GM12873 (cell line): Measurements from ENCODE around the gene LYST.

ENCODE experiments used
- TF ChIP-seq, protein P1 (sequence below): IDR thresholded peaks from 2 replicates; pipeline ENCODE4 v1.5.1; 2012; ENCODE audit warnings: low read depth, mild to moderate bottlenecking, moderate library complexity, low read length, control low read depth; ENCODE audit not compliant: insufficient read depth; ENCODE audit errors: missing control alignments

LYST gene

DNA sequence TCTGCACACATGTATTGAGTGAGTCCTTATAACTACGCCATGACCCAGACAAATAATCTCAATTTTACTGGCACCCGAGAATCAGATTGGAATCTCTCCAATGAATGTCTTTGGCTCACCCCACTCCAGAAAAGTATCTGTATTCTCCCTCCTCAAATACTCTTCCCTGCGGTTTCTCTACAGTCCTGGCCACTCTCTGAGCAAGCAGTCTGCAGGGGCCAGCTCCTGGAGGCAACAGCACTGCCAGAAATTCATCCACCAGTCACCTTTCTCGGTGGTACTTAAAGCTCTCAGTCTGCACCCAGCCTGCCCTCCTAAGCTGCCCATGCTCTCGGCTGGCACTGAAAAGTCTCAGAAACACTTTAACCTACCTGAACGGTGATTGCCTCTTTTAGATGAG lies 16.1 kb upstream of the LYST start:
- TF ChIP-seq, protein P1, sequence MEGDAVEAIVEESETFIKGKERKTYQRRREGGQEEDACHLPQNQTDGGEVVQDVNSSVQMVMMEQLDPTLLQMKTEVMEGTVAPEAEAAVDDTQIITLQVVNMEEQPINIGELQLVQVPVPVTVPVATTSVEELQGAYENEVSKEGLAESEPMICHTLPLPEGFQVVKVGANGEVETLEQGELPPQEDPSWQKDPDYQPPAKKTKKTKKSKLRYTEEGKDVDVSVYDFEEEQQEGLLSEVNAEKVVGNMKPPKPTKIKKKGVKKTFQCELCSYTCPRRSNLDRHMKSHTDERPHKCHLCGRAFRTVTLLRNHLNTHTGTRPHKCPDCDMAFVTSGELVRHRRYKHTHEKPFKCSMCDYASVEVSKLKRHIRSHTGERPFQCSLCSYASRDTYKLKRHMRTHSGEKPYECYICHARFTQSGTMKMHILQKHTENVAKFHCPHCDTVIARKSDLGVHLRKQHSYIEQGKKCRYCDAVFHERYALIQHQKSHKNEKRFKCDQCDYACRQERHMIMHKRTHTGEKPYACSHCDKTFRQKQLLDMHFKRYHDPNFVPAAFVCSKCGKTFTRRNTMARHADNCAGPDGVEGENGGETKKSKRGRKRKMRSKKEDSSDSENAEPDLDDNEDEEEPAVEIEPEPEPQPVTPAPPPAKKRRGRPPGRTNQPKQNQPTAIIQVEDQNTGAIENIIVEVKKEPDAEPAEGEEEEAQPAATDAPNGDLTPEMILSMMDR: no peak

DNA sequence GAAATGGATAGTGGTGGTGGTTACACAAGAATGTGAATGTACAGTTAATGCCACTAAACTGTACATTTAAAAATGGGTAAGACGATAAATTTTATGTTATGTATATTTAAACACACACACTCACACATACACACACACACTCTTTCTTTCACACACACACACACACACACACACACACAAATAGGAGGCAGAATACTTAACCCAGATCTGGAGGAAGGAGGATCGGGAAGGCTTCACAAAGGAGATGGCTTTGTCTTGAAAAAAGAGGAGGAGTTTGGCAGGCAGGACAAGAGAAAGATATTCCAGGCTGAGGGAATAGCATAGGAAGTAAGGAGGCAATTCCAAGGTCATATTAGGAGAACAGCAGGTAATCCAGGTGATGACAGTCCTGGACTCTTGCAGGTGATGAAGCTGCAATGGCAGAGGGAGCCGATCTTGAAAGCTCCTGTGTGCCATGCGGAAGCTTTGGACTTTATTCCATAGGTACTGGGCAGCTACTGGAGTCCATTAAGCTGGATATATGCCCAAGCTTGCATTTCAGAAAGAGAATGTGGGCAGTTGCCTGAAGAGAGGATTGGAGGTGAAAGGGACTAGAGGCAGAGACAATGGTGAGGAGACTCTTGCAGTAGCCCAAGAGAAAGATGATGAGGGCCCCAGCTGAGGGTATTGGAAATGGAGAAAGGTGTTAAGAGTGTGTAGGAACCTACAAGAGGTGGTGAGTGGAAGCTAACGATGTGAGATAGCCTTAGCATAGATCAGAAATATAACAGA lies 15.4 kb upstream of the LYST start:
- TF ChIP-seq, protein P1: no peak

DNA sequence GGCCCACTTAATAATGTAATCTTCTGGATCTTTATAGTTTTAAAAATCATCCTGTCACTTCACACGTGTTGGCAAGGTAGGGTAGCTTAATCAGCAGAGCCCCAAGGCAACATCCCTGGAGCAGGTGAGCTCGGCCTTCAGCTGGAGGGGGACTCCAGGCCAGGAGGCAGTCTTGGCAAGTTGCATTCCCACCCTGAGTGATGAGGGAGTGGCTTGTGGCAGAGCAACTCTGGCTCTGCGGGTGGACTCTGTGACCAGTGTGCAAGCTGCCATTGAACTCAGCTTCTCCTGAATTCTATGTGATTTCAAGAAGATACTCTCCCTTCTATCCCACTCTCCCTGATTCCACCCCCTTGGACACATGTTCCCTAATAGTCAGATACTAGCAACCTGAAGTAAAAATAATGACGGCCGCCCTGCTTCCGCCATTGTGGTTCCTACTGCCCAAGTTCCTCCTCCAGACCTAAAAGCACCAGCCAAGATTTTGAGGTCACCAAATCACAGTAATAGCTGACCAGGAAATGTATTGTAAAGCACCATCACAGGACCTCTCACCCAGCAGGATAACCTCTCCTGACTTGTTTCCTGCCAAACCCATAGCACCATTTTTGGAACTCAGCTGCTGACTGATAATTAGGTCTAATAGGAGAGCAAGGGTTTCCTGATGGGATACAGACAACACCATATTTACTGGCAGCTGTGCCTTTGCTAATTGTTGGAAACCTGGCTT lies 11.5 kb upstream of the LYST start:
- TF ChIP-seq, protein P1: no peak

DNA sequence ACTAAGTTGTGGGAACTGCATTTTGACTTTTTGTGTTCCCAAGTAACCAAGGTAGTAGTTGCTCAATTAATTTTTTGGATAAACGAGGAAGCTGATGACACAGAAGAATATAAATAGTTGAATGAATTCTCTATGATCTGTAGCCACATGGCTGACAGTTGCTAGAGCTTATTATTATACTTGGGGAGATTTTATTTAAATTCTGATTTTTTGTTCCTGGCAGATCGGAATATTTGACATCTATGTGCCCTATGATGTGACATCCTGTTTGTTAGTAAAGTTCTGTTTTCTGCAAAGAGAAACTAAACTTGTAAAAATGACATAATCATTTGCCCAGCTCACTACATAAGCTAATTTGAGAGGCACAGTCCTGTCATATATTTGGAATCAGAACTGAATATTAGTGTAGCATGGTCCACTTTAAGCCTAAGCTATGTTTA lies 9.7 kb upstream of the LYST start:
- TF ChIP-seq, protein P1: no peak

DNA sequence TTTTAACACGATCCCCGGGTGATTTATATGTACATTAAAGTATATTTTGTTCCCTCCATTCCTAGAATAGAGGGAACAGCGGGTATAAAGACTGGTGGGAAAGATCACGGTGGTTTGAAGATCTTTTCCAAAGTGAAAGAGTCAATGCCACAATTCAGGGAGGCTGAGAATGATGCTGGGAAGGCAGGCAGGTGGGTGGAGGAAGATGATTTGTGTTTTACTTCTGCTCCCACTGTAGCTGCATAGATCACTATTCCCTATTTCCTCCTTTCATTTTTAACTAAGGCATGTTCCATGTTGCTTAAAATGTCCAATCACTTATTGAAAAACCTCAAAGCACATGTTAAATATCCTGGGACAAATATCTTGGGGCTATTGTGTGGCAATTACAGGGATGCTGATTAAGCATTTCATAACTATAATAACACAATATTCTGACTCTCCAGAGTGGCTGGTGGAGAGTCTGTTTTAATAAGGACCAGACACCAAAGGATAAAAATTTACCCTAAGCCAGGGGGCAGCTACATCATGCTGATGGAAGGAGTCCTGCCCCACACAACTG lies 8.4 kb upstream of the LYST start:
- TF ChIP-seq, protein P1: no peak

DNA sequence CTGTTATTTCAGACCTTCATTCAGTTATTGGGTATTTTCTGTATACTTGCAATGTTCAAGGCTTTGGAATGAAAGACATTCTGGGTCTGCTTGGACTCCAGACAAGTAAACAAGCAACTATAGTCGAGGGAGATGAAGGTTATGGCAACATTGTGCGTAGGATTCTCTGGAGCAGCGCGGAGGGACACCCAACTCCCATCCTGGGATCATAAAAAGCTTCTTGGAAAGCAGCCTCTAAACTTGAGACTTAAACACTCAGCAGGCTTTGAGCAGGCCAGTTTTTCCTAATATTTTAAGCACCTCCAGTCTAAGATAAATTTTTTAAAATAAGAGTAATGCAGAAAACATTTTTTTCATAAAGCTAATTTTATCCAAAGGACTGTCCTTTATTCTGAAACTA lies 7.6 kb upstream of the LYST start:
- TF ChIP-seq, protein P1: no peak

DNA sequence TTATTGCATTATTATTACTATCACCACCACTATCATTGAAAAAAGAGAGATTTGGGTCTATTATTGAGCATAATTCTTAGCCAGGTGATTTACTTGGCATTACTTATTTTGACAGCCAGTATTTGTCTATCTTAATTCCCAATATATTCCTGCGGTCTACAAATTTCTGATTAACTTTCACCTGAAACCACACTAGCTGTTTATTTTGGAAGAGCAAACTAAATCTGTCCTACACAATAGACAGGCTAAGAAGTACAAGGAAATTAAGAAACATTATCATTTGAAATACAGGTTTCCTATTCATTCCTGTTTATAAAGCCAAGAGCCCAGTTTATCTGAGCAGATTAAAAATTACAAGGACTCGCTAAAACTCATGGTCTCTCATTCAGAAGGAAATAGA lies 6.9 kb upstream of the LYST start:
- TF ChIP-seq, protein P1: no peak
